ENCODE measurements around the gene TBCD.
"Not testable (repeated sequence)": the region's sequence is repeated elsewhere in the genome, so short reads cannot be mapped to it uniquely, and the experiment has no call there.

Gene TBCD

DNA sequence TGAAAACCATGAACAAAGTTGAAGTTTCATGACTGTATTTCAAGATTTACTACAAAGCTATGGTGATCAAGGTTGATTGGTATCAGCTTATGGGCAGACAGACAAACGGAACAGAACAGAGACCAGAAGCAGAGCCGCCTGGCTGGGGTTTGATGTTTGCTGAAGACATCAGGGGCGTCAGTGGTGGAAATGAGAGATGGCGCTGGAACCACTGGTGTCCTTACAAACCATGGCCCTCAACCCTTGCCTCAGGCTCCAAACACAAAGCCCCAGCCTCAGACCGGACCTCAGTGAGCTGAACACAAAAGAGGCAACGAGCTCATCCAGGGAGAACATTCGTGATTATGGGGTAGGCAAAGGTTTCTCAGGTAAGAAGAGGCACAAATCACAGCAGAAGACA is 214.6 kb downstream of the TBCD start:
- no peak for TF ChIP-seq CTCF (IDR thresholded peaks at IDR 0.05; ENCODE audit: extremely low read depth, insufficient read depth, missing control alignments)
- in situ Hi-C loops (cut with MboI; ENCODE audit: low pct_unique_long_range_greater_than_20kb, low sequenced_read_pairs, unreplicated experiment) = no loop called here
- DNase-seq (ENCODE audit: low spot score) = no peak

- no peak for TF ChIP-seq CTCF (IDR thresholded peaks at IDR 0.05; ENCODE audit: extremely low read depth, insufficient read depth, missing control alignments)
- in situ Hi-C loops (cut with MboI; ENCODE audit: low pct_unique_long_range_greater_than_20kb, low sequenced_read_pairs, unreplicated experiment) = no loop called here
- no peak for DNase-seq (ENCODE audit: low spot score)
Measured at GRCh38 chr17:82967268-82968032, 215.6 kb downstream of the TBCD start.

- DNase-seq (ENCODE audit: low spot score); in situ Hi-C loops (cut with MboI; ENCODE audit: low pct_unique_long_range_greater_than_20kb, low sequenced_read_pairs, unreplicated experiment): not testable (repeated sequence)
Measured at GRCh38 chr17:82968033-82968841, 216.4 kb downstream of the TBCD start.

DNA sequence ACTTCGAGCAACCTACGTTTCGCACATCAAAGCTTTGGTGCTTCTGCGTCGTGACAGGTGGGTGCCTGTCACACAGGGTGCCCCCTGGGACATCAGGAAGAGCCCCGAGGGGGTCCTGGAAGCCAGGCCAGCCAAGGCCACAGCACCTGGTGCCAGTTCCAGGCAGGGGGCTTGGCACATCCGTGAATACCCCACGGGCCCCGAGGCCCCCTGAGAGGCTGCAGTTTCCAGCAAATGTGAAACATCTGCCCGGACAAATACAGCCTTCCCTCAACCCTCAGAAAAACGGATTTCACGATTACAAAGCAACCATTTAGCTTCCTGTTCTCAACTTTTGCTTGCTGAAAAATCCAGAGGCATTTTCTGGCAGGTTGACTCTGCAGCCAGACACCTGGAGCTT is 218.2 kb downstream of the TBCD start:
- no peak for DNase-seq (ENCODE audit: low spot score)
- no peak for TF ChIP-seq CTCF (IDR thresholded peaks at IDR 0.05; ENCODE audit: extremely low read depth, insufficient read depth, missing control alignments)
- in situ Hi-C loops (cut with MboI; ENCODE audit: low pct_unique_long_range_greater_than_20kb, low sequenced_read_pairs, unreplicated experiment) = no loop called here

DNA sequence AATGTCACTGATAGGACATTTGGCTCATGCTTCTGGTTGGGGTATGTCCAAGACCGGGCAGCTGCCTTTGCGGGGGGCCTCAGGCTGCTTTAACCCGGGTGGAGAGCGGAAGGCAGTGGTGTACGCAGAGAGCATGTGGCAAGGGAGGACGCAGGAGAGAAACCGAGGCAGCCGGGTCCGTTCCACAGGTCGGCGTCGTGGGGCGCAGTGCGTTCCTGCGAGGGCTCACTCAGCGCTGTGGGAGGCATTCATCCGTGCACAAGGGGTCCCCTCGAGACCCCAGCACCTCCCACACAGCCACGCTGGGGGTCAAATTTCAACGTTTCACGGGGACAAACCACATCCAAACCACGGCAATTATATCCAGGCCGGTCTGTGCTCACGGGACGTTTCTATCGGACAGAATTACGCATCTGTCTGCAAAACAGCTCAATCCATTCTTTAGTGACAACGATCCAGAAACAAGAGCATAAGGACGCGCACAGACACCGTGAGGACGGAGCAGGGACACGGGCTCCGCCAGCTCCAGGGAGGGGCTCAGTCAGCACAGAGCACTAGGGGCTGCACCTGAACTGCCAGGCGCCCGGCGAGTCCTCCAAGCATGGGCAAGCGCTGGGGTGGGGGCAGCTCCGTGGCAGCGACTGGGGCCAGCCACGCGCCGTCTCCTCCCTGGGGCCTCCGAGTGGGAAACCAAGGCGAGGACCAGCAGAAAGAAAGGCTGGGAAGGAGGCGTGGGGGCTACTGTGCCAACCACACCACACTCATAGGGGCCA is 219.1 kb downstream of the TBCD start:
- in situ Hi-C loops (cut with MboI; ENCODE audit: low pct_unique_long_range_greater_than_20kb, low sequenced_read_pairs, unreplicated experiment) = no loop called here
- no peak for TF ChIP-seq CTCF (IDR thresholded peaks at IDR 0.05; ENCODE audit: extremely low read depth, insufficient read depth, missing control alignments)
- DNase-seq (ENCODE audit: low spot score) = no peak

- no peak for DNase-seq (ENCODE audit: low spot score)
- in situ Hi-C loops (cut with MboI; ENCODE audit: low pct_unique_long_range_greater_than_20kb, low sequenced_read_pairs, unreplicated experiment) = no loop called here
- no peak for TF ChIP-seq CTCF (IDR thresholded peaks at IDR 0.05; ENCODE audit: extremely low read depth, insufficient read depth, missing control alignments)
Measured at GRCh38 chr17:82972836-82973372, 221.0 kb downstream of the TBCD start.

All from GM13977 (cell line).